Measurements from ENCODE around the gene TM2D3.

The TM2D3 gene

GRCh38 chr15:101652098-101652785 lies at the start of gene TM2D3:
Gene TM2D3 (minus strand): TSS chr15:101652381. CDS start chr15:101652361, 20 bp downstream.
- Histone ChIP-seq H3K9me3 (ENCODE audit: insufficient read depth, low read length) (no peaks in the 10 kb centered on the region), H3K79me2 (ENCODE audit: low read length) (peaks cover 53% of the 10 kb centered on the region), H2AFZ (ENCODE audit: low read depth, low read length) (peak within 1 kb of the TSS; percentile 92), H3K9ac (ENCODE audit: low read length) (peak within 1 kb of the TSS; percentile 98), H3K4me2 (ENCODE audit: low read length) (peak within 1 kb of the TSS; percentile 100), H3K4me3 (ENCODE audit: low read length) (peak within 1 kb of the TSS; percentile 96), H3K27me3 (ENCODE audit: low read depth, low read length) (no peaks in the 10 kb centered on the region), H4K20me1 (ENCODE audit: insufficient read depth, low read length) (peaks cover 16% of the 10 kb centered on the region), H3K4me1 (ENCODE audit: low read length) (peaks cover 36% of the 10 kb centered on the region), H3K36me3 (replicated peaks; ENCODE audit: low read depth, low read length) (peaks cover 19% of the 10 kb centered on the region), H3K27ac (ENCODE audit: low read length) (peak within 1 kb of the TSS; percentile 85)
- TF ChIP-seq EZH2phosphoT487 (IDR thresholded peaks at IDR 0.05; ENCODE audit: low read depth) (no peak), CTCF (IDR thresholded peaks at IDR 0.05; ENCODE audit: low read depth, low read length) (peak; percentile 39)

- H3K9ac ChIP-seq (ENCODE audit: low read length) = no peak overlapping the region
- no peak overlapping the region for H3K27ac ChIP-seq (ENCODE audit: low read length)
- peaks cover 32% of the 10 kb centered on the region for H3K36me3 ChIP-seq (replicated peaks; ENCODE audit: low read depth, low read length)
- TF ChIP-seq CTCF (IDR thresholded peaks at IDR 0.05; ENCODE audit: low read depth, low read length) = no peak
- no peak for TF ChIP-seq EZH2phosphoT487 (IDR thresholded peaks at IDR 0.05; ENCODE audit: low read depth)
- no peak overlapping the region for H2AFZ ChIP-seq (ENCODE audit: low read depth, low read length)
- H3K9me3 ChIP-seq (ENCODE audit: insufficient read depth, low read length) = no peaks in the 10 kb centered on the region
- H3K4me1 ChIP-seq (ENCODE audit: low read length) = peaks cover 1% of the 10 kb centered on the region; the same call in 1 of the 2 replicates
- no peaks in the 10 kb centered on the region for H4K20me1 ChIP-seq (ENCODE audit: insufficient read depth, low read length)
- H3K4me3 ChIP-seq (ENCODE audit: low read length) = no peak overlapping the region
- H3K4me2 ChIP-seq (ENCODE audit: low read length) = no peak overlapping the region
- no peaks in the 10 kb centered on the region for H3K27me3 ChIP-seq (ENCODE audit: low read depth, low read length)
- no peaks in the 10 kb centered on the region for H3K79me2 ChIP-seq (ENCODE audit: low read length)
These were observed 46.1 kb upstream of the TM2D3 start for GRCh38 chr15:101698314-101698713.

GRCh38 chr15:101697488-101697887 lies 45.3 kb upstream of the TM2D3 start:
- Histone ChIP-seq H3K27ac (ENCODE audit: low read length) (no peak overlapping the region), H3K4me2 (ENCODE audit: low read length) (no peak overlapping the region), H4K20me1 (ENCODE audit: insufficient read depth, low read length) (no peaks in the 10 kb centered on the region), H3K27me3 (ENCODE audit: low read depth, low read length) (no peaks in the 10 kb centered on the region), H3K79me2 (ENCODE audit: low read length) (no peaks in the 10 kb centered on the region), H3K4me1 (ENCODE audit: low read length) (peaks cover 8% of the 10 kb centered on the region; the same call in 1 of the 2 replicates), H3K4me3 (ENCODE audit: low read length) (no peak overlapping the region), H3K9me3 (ENCODE audit: insufficient read depth, low read length) (no peaks in the 10 kb centered on the region), H3K9ac (ENCODE audit: low read length) (no peak overlapping the region), H3K36me3 (replicated peaks; ENCODE audit: low read depth, low read length) (peaks cover 36% of the 10 kb centered on the region), H2AFZ (ENCODE audit: low read depth, low read length) (no peak overlapping the region)
- no peak for TF ChIP-seq EZH2phosphoT487 (IDR thresholded peaks at IDR 0.05; ENCODE audit: low read depth)
- TF ChIP-seq CTCF (IDR thresholded peaks at IDR 0.05; ENCODE audit: low read depth, low read length) = no peak

- Histone ChIP-seq H3K27ac (ENCODE audit: low read length) (no peak overlapping the region), H4K20me1 (ENCODE audit: insufficient read depth, low read length) (no peaks in the 10 kb centered on the region), H3K4me2 (ENCODE audit: low read length) (no peak overlapping the region), H3K27me3 (ENCODE audit: low read depth, low read length) (no peaks in the 10 kb centered on the region), H3K9me3 (ENCODE audit: insufficient read depth, low read length) (no peaks in the 10 kb centered on the region), H3K4me3 (ENCODE audit: low read length) (no peak overlapping the region), H2AFZ (ENCODE audit: low read depth, low read length) (no peak overlapping the region), H3K9ac (ENCODE audit: low read length) (no peak overlapping the region), H3K4me1 (ENCODE audit: low read length) (peaks cover 8% of the 10 kb centered on the region; the same call in 1 of the 2 replicates), H3K79me2 (ENCODE audit: low read length) (no peaks in the 10 kb centered on the region), H3K36me3 (replicated peaks; ENCODE audit: low read depth, low read length) (peaks cover 39% of the 10 kb centered on the region)
- TF ChIP-seq CTCF (IDR thresholded peaks at IDR 0.05; ENCODE audit: low read depth, low read length) (no peak), EZH2phosphoT487 (IDR thresholded peaks at IDR 0.05; ENCODE audit: low read depth) (no peak)
These were observed 44.6 kb upstream of the TM2D3 start for GRCh38 chr15:101696829-101697228.
